HG03159 (cell line): ENCODE data around the gene SRBD1.

Experiments
- ATAC-seq: cut with Tn5 transposase; IDR thresholded peaks from one replicate; pipeline ENCODE4 v1.9.1; 2021; ENCODE audit warnings: mild to moderate bottlenecking, moderate library complexity; ENCODE audit not compliant: unreplicated experiment

Gene SRBD1

DNA sequence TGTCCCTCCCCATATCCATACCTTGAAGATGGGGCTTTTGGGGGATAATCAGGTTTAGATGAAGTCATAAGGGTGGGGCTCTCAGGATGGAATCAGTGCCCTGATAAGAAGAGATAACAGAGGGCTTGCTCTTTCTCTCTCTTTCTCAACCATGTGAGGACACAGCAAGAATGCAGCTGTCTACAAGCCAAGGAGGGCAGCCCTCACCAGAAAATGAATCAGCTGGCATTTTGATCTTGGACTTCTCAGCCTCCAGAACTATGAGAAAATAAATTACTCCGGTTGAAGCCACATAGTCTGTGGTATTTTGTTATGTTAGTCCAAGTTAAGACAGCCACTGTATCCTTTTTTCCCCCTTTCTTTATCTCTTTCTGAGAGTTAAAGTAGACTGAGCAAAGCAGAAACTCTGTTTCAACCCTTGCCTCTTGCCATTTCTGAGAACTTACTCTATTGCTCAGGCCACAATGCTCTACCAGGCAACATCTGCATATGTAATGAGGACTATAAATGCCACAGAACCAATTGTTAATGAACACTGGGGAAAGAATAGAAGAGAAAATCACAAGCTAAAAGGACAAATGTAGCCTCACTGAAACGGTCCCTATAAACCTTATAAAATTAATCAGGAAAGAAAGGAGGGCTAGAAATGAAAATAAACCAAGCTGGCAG, 56.9 kb downstream of the SRBD1 start:
- no peak for ATAC-seq

DNA sequence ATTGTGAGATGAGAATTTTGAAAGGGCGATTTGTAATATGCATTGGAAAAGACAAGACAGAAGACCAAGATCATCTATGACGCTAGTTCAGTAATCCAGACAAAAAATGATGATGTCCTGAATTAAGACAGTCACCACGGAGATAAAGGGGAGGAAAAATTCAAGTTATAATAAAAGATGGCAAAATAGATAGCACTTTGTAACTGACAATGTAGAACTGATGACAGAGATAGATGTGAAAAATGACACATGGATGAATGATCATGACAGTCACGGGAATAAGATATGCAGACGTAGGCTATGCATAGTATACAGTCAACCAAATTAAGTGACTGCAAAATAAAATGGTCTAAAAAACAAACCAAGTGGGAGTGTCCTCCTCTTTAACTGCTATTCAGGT, 59.2 kb downstream of the SRBD1 start:
- ATAC-seq: no peak

DNA sequence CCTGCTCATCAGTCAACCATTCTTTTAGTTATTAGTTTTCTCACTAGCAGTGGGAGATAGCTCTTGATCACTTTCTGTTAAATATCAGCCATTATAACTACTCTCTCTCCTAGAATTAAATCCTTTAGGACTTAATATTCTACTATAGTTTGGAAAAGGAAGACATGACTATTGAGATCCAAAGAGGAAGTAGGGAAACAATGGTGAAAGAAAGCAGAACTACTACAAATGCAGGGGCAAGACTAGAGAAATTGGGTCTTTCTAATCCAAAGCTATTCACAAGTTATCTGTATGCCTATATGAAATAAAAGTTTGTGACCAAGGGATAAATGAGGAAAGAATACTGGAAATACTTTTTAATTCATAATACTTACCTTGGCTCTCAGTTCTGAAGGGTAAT, 65.1 kb downstream of the SRBD1 start:
- ATAC-seq: no peak

DNA sequence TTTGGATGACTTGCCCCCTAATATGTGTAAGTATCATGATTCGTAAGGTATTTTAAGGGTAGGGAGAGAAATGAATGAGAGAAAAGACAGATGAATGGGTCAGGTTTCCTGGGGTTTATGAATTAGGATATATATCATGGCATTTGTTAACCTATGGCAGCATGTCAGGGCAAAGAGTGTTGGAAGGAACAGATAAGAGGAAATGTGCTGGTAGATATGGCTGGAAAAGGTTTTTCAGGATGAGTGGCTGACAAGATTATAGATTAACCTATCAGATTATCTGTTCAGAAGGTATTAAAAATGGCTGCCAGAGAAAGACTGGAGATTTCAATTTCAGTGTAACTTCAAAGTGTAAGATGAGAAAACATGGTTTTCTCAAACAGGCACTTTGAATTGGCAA, 67.8 kb downstream of the SRBD1 start:
- no peak for ATAC-seq

DNA sequence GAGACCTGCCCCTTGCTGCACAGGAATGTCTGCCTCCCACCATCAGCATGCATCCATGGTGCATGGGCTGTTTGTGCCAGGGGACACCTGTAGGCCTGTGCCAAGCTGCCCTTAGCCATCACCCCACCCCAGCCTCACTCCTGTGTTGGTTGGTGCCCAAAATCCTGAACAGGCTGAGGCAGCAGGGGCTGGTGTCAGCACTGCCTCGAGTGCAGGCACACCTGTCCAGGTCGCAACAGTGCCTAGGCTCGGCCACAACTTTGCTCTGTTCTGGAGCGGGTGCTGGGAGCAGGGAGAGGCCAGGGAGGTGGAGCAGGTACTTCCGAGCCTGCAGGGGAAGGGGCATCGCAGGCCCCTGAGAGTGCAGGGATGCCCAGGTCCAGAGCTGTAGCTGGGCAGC, 69.1 kb downstream of the SRBD1 start:
- ATAC-seq: no peak

DNA sequence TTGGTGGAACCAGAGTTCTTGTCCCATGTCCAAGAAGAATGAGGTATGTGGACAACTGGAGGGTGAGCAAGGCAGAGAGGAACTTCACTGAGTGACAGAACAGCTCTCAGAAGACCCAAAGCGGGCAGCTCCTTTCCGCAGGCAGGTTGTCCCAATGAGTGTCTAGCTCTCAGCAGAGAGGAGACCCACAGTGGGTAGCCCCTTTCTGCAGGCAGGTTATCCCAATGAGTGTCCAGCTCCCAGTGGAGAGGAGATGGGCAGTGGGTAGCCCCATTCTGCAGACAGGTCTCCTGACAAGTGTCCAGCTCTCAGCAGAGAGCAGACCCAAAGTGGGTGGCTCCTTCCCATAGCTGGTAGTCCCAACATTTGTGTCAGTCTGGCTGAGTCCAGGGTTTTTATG, 69.6 kb downstream of the SRBD1 start:
- no peak for ATAC-seq

DNA sequence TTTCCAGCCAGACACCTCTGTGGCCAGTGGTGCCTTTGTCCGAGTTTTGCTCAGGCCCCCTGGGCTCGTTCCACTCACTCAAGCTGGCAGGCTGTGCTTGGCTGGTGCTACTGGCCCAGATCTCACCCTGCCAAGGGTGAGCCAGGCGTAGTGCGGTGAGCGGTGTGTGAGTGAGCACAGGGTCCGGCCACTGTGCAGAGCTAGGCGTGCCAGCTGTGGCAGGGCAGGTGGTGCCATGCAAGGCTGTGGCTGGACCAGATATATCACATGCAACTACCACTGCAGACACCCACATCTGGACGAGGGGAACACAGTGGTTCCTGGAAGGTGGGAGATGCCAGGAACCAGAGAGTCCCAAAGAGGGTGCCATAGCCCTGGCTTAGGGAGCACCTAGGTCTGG, 70.1 kb downstream of the SRBD1 start:
- no peak for ATAC-seq

DNA sequence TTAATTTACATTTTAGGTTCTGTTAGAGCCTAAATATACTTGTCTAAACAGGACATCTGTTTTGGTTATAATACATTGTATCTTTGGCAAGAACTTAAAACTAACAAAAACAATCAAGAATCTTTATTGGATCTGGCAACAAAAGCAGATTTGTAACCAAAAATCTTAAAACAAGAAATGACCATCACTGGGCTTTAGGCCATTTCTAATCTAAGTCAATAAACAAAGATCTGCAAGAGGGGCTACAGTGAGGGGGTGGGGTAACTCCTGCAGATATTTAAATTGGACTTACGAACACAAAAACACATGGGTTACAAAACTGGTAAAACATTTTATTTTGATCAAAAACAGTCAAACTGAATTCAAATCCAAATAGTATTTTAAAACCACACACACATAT, 77.3 kb downstream of the SRBD1 start:
- no peak for ATAC-seq

DNA sequence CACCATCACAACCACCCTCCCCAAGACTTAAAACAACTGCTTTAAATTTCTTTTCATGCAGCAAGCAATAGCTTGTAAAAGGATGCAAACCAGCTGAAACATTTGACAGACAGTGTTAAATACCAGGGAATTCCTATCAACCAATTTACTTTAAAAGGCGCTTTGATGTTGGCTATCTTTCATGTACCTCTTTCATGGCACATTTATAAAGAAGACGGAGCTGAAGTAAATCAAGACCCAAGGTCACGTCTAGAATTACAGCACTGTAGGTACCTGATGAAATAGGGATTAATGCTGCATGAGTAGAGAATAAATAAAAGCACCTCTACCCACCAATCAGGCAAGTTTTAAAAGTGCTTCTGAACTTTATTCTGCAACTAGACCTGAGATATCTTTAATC, 78.9 kb downstream of the SRBD1 start:
- no peak for ATAC-seq

DNA sequence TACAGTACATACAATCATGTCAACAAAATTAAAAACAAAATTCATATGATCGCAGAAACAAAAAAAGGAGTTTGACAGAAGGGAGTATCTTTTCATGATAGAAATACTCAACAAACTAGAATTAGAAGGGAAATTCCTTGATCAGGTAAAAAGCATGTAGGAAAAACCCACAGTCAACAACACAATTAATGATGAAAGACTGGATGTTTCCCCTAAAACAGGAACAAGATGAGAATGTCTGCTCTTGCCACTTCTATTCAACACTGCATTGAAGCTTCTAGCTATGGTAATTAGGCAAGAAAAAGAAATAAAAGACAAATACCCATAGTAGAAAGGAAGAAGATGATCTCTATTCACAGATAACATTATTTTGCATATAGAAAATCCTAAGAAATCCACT, 87.1 kb downstream of the SRBD1 start:
- no peak for ATAC-seq

DNA sequence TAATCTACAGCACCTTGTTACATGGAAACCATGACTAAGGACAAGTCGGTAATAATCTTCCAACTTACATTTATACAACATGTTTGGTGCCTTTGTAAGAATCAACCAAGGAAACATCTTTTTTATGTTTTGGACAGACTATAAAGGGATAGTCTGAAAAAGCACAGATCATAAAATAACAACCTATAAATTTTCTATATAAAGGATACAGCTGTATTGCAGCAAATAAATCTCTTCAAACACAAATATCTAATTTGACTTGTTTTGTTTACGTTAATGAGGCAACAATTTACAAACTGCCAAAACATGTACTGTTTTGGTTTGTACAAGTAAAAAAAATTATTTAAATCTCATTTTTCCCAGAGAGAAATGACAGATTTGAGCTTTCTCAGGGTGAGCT, 92.5 kb downstream of the SRBD1 start:
- no peak for ATAC-seq

DNA sequence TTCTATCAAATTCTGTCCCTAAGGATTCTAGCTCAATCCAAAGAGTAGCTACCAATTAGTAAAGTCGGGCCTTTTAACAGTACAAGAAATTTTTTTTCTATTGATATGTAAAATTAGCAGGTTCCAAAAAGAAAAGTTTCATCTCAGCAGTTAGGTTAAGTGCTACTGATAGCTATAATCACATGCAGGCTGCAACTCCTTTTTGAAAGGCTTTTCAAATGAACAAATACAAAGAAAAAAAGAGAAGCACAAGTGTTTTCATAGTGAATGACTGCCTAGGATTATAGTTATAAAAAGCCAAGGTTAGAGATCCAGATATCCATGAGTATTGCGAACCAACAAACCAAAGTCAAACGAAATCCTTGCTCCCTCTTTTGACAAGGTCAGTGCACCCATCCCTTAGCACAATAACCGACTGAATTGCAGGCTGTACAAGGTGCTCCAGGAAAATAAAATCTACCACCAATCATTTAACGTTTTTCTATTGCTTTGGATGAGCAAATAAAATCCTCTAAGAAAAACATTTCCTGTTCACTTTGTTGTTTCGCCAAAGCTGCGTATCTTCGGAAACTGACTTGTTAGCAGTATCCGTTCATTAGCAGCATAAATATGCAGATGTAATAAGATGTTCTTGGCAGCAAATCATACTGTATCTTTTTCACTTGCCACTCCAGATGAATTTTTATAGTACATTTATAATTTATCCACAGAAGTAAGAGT, 100.2 kb downstream of the SRBD1 start:
- no peak for ATAC-seq

DNA sequence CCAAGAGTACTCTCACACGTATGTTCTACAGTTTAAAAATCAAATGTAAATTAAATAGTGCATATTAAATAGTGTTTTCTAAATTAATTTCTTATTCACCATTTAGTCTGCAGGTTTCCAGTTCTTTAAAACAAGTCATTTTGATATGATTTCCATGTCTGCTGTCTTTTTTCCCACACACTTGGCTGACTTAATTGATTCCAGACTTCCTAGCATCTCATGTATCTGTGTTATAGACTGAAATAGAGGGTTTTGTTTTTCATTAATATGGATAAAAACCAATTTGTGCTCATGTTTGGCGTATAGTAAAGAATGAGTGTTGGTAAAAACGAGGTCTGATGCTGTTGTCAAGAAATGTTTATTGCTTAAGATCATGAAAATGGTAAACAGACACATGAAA, 104.3 kb downstream of the SRBD1 start:
- no peak for ATAC-seq

DNA sequence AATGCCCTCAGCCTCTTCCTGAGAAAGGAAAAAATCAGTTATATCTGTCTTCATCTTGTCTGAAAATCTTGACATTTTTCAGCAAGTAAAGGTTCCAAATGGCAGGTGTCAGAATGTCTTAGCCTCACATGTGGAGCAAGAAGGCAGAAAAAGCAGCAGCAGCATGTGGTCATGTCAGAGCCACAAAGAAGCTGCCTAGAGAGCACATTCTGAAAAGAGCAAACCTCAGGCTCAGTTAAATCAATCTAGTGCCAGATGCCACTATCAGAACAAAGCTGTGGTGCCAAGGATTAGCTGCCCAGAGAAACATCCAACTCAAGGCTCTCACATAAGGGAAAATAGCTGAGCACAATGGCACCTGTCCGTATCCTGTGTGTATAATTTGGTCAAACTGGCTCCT, 105.9 kb downstream of the SRBD1 start:
- no peak for ATAC-seq

DNA sequence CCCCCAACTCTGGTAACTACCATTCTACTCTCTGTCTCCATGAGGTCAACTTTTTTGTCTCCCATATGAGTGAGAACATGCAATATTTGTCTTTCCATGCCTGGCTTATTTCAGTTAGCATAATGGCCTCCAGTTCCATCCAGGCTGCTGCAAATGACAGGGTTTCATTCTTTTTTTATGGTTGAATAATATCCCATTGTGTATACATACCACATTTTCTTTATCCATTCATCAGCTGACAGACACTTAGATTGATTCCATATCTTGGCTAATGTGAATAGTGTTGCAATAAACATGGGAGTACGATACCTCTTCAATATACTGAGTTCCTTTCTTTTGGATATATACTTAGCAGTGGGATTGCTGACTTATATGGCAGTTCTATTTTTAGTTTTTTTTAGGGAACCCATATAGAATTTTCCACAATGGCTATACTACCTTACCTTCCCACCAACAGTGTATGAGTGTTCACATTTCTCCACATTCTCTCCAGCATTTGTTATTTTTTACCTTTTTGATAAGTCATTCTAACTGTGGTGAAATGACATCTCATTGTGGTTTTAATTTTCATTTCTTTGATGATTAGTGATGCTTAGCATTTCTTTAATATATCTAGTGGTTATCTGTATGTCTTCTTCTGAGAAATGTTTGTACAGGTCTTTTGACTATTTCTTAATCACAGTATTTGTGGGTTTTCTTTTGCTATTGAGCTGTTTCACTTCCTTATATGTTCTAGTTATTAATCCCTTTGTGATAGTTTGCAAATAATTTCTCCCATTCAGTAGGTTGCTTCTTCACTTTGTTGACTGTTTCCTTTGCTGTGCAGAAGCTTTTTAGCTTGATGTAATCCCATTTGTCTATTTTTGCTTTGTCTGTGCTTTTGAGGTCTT, 112.2 kb downstream of the SRBD1 start:
- ATAC-seq: peak; percentile 57

DNA sequence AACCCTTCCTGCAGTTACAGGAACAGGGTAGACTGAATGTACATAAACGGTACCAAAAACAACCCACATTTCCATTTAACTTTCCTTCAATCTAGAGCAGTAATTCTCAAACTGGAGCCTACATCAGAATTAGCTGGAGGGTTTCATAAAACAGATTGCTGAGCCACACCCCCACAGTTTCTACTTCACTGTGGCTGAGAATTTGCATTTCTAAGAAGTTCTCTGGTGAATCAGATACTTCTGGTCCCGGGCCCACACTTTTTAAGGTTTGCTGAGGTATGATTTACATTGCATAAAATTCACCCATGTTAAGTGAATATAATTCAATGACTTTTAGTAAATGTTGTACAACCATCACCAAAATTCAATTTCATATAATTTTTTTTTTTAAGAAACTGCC, 113.7 kb downstream of the SRBD1 start:
- peak; percentile 69 for ATAC-seq

DNA sequence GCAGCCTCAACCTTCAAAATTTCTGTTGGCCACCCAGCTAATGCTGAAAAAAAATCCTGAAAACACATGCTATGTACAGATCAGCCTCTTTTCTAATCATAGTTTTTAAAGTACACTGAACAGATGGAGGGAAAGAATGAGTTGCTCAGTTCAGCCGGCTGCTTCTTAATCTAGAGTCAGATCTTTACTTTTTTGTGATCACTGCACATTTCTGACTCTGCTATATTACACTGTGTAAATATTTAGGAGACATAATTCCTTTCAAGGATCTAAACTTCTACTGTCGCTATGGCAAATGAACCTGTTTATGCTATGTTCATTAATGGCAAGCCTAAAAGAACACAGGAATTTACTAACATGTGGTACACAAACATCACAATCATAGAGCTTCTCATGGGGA, 114.2 kb downstream of the SRBD1 start:
- ATAC-seq: no peak

DNA sequence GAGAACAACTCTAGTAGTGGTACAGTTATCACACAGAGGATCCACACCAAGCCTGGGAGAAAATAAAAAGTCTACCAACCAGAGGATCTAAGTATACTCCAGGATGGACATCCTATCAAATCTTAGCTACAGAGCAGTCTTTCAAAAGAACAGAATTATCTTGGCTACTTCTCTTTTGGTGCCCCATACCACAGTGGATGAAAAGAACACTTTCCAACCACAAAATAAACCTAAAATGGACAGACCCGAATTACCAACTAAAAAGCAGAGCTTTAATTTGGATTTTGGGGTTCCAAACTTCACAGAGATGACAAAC, 116.1 kb downstream of the SRBD1 start:
- ATAC-seq: no peak

DNA sequence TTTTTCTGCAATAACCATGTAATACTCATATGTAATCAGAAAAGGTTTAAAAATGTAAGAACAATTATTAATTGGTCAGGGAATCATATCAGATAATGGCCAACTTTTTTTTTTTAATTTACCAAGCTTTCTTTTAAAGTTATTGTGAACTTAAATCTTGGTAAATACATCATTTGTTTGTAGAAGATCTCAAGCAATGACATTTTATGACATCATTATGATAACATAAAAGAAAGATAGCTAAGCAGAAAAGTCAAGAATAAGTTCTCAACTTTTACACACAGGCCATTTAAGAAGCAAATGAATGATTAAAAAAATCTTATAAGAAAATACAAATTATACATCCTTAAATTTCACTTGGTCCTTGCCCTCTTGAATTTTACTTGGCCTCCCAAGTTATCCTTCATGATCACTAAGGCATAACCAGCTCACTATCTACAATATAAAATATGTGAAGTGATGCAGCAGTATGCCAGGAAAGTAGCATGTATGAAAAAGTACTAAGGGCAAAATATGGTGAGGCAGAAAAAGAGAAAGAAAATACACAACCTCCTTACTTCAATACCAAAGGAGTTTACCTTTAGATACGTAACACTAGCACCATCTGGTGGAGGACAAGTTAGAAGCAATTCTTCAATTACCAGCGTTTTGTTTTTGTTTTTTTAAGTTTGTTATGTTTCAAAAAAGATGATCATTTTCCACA, 116.6 kb downstream of the SRBD1 start:
- ATAC-seq: no peak

DNA sequence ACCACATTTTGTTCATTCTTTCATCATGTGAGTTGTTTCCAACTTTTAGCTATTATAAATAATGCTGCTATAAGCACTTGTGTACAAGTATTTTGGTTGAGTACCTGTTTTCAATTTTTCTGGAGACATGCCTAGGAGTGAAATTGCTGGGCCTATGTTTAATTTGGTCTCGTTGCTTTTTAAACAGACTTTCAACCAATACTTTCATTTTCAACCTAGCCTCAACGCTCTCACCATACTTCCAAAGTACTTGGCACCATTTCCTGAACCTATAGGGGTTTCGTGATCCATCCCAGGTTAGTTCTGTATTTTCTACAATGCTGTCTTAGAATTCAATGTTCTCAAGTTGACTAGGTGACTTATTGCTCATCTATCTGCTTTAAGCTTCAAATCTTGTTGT, 126.1 kb downstream of the SRBD1 start:
- ATAC-seq: no peak

DNA sequence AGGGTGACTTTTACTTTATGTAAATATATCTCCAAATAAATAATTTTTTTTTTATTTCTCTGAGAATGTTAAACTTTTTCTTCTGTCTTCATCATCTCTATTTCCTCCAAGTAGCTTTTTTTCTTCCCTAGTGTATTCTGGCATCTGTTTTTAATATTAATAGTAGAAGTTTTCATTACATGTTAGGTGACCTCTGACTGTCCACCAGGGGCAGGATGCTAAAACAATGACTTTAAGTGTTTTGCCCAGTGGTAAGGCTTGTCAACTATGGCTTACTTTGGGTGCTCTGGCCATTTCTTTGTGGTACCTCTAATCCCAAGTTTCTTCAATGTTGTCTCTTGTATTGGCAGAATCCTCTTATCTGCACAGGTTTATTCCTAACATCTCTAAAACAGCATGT, 127.1 kb downstream of the SRBD1 start:
- ATAC-seq: no peak
